Activated naive CD8-positive, alpha-beta T cell treated with anti-CD3 and anti-CD28 coated beads, Interleukin-2, amount 10 ng/mL, durations not matched to agents 7 days and 5 days (primary cell): Measurements from ENCODE around the gene CCL17. TPM values are rescaled to one million over a fixed set of nuclear protein-coding genes. Genes with fewer than 3 reads are reported as not detected.
"Not testable (repeated sequence)": the region's sequence is repeated elsewhere in the genome, so short reads cannot be mapped to it uniquely, and the experiment has no call there.

Experiments
- ATAC-seq: fragments of 150-1000 bp; cut with Tn5 transposase; one replicate; pipeline ENCODE4 v1.10.0; 2021; ENCODE audit warnings: low read depth, moderate library complexity
- POLR2A ChIA-PET: fragments of 350-600 bp; sonication (Branson Sonifier 250); formaldehyde crosslinking; loops from one replicate; lab custom pipeline; 2021; ENCODE audit warnings: antibody characterized with exemption; lab: Charles Lee
- DNase-seq: peaks from one replicate; pipeline ENCODE4 v3.0.0; 2021
- H3K27ac Mint-ChIP-seq: one replicate; pipeline ENCODE4 v1.8.0; 2022; ENCODE audit warnings: mild to moderate bottlenecking, mixed read lengths
- H3K27me3 Mint-ChIP-seq: one replicate; pipeline ENCODE4 v1.8.0; 2022; ENCODE audit warnings: mild to moderate bottlenecking, moderate library complexity, mixed read lengths
- H3K36me3 Mint-ChIP-seq: one replicate; pipeline ENCODE4 v1.8.0; 2021; ENCODE audit warnings: mild to moderate bottlenecking, mixed read lengths
- H3K4me1 Mint-ChIP-seq: one replicate; pipeline ENCODE4 v1.8.0; 2021; ENCODE audit warnings: mixed read lengths
- H3K4me3 Mint-ChIP-seq: one replicate; pipeline ENCODE4 v1.8.0; 2022; ENCODE audit warnings: mild to moderate bottlenecking, moderate library complexity, mixed read lengths
- H3K9me3 Mint-ChIP-seq: one replicate; pipeline ENCODE4 v1.8.0; 2021; ENCODE audit warnings: mixed read lengths
- total RNA-seq, 2 experiments: library from RNA; stranded (reverse); gene quantifications; one replicate each; pipeline ENCODE4 v1.2.3, GENCODE V29; 2021

The CCL17 gene
- total RNA-seq, 2 experiments from 2014 or later: not detected

DNA sequence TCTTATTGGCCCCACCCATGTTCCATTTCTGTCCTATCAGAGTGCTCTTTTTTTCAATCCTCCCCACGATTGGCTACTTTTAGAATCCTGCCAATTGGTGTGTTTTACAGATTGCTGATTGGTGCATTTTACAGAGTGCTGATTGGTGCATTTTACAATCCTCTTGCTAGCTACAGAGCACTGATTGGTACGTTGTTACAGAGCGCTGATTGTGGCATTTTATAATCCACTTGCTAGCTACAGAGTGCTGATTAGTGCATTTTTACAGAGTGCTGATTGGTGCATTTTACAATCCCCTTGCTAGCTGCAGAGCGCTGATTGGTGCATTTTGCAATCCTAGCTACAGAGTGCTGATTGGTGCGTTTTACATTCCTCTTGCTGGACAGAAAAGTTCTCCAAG, 9.5 kb upstream of the CCL17 start:
- DNase-seq (no peak), ATAC-seq (no peak)
- Mint-ChIP-seq H3K9me3 (no peaks in the 10 kb centered on the region), H3K27me3 (peaks cover 11% of the 10 kb centered on the region), H3K4me3 (no peak overlapping the region), H3K4me1 (no peaks in the 10 kb centered on the region), H3K27ac (no peak overlapping the region), H3K36me3 (no peaks in the 10 kb centered on the region)
- POLR2A ChIA-PET: no interaction called here

DNA sequence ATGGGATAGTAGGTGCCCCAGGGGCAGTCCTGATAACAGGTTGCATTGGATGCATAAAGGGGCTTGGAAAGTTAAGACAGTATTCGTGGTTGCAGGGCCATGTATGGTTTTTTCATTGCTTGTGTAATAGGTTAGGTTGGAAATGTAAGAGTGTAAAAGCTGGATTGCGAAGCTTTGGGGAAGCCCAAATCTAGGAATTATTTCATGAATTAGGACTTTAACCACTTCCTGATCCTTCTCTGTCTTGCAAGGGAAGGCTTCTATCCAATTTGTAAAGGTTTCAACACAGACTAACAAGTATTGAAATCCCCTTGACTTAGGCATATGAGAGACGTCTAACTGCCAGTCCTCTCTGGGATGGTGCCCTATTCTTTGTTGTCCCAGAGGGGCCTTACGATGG, 7.8 kb upstream of the CCL17 start:
- POLR2A ChIA-PET: no interaction called here
- no peaks in the 10 kb centered on the region for H3K9me3 Mint-ChIP-seq
- no peak overlapping the region for H3K27ac Mint-ChIP-seq
- DNase-seq (no peak), ATAC-seq (no peak)
- H3K4me3 Mint-ChIP-seq: no peak overlapping the region
- H3K27me3 Mint-ChIP-seq: peaks cover 8% of the 10 kb centered on the region
- H3K4me1 Mint-ChIP-seq: no peaks in the 10 kb centered on the region
- H3K36me3 Mint-ChIP-seq: no peaks in the 10 kb centered on the region

DNA sequence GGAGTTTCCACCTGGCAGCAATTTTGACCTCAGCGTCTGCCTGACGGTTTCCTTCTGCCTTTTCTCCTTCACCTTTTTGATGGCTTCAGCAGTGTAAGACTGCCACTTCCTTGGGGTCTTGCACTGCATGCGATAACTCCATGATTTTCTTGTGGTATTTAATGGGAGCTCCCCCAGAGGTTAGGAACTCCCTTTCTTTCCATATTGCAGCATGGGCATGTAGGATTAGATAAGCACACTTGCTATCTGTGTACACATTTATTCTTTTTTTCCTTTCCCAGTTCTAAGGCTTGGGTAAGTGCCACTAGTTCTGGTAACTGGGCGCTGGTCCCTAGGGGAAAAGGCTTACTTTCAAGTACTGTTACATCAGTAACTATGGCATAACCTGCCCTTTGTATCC, 7.1 kb upstream of the CCL17 start:
- H3K9me3 Mint-ChIP-seq, H3K4me3 Mint-ChIP-seq, H3K4me1 Mint-ChIP-seq, H3K27me3 Mint-ChIP-seq, H3K27ac Mint-ChIP-seq, ATAC-seq, DNase-seq, POLR2A ChIA-PET, H3K36me3 Mint-ChIP-seq: not testable (repeated sequence)

DNA sequence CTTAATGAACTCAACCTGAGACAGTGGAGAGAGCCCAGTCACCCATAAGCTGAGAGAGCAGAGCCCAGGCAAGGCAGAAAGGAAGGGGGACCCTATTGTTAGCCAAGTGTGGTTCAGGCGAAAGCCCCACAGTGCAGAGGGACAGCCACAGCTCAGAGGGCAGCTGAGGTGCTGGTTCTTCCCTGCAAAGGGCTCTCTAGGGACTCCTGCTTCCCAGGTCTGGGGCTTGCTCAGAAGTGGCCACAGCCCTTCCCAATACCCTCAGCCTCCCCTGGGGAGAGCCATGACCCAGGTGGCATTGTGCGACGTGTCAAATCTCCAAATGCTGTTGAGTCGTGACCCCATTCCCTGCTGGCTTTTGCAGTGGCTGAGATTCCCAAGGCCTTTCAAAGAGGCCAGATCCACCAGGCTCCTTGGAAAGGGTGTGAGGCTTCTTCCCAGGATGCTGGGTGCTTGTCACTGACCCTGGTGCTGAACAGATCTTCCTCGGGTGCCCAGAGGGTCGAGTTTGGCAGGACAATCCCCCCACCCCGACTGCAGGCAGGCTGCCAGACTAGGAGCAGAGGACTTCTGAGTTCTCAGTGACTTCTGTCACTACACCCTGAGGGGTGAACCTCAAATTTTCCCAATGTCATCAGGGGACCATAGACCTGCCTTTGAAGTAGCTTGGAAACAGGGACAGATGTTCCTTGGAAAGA, 2.5 kb upstream of the CCL17 start:
- peak; percentile 25 for ATAC-seq
- peaks cover 1% of the 10 kb centered on the region for H3K27me3 Mint-ChIP-seq
- no peak overlapping the region for H3K27ac Mint-ChIP-seq
- POLR2A ChIA-PET: no interaction called here
- H3K36me3 Mint-ChIP-seq: no peaks in the 10 kb centered on the region
- H3K9me3 Mint-ChIP-seq: no peaks in the 10 kb centered on the region
- H3K4me1 Mint-ChIP-seq: no peaks in the 10 kb centered on the region
- no peak overlapping the region for H3K4me3 Mint-ChIP-seq
- no peak for DNase-seq

DNA sequence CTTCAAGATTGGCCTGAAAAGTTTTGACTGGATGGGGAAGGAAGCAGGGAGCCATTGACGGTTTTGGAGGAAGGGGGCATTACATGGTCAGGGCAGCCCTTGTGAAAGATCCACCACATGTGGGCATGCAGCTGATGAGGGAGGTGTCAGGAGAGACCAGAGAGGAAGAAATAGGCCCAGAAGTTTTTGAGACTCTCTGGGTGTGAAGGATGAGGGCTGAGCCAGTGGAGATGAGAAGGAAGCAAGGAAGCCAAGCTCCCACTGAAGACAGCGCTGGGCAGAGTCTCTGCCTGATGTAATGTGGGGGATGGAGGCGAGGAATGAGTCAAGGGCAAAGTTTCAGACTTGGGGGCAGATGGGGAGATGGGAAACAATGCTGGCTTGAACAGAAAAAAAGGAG, 530 bp downstream of the CCL17 start:
- Mint-ChIP-seq H3K36me3 (no peaks in the 10 kb centered on the region), H3K27ac (no peak overlapping the region), H3K4me3 (no peak overlapping the region), H3K27me3 (peaks cover 1% of the 10 kb centered on the region), H3K9me3 (no peaks in the 10 kb centered on the region), H3K4me1 (peaks cover 4% of the 10 kb centered on the region)
- POLR2A ChIA-PET: interaction anchor here (0.9 kb wide), 2 partner anchors 11 to 12 kb away, joined by 3 to 4 read pairs; no protein-coding TSS in a partner anchor
- no peak for ATAC-seq
- DNase-seq: no peak

DNA sequence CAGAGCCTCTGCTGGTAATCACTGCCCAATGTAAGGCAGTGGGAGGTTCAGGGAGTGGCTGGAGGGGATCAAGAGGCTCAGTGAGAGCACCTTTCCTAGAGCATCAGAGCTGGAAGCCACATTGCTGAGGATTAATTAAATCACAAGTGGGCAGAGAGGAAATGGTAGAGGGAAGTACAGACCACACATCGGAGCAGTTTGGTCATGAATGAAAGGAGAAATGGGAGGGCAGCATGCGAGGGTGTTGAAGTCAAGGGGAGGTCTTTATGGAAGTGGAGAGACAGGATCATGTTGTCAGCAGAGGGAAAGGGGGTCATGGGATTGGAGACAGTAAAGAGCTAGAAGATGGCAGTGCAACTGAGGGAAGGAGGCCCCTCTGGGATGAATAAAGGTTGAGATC, 2.3 kb downstream of the CCL17 start:
- Mint-ChIP-seq H3K4me3 (no peak overlapping the region), H3K27me3 (peaks cover 1% of the 10 kb centered on the region), H3K9me3 (no peaks in the 10 kb centered on the region), H3K27ac (no peak overlapping the region), H3K36me3 (no peaks in the 10 kb centered on the region), H3K4me1 (peaks cover 4% of the 10 kb centered on the region)
- ATAC-seq: no peak
- POLR2A ChIA-PET: no interaction called here
- no peak for DNase-seq

DNA sequence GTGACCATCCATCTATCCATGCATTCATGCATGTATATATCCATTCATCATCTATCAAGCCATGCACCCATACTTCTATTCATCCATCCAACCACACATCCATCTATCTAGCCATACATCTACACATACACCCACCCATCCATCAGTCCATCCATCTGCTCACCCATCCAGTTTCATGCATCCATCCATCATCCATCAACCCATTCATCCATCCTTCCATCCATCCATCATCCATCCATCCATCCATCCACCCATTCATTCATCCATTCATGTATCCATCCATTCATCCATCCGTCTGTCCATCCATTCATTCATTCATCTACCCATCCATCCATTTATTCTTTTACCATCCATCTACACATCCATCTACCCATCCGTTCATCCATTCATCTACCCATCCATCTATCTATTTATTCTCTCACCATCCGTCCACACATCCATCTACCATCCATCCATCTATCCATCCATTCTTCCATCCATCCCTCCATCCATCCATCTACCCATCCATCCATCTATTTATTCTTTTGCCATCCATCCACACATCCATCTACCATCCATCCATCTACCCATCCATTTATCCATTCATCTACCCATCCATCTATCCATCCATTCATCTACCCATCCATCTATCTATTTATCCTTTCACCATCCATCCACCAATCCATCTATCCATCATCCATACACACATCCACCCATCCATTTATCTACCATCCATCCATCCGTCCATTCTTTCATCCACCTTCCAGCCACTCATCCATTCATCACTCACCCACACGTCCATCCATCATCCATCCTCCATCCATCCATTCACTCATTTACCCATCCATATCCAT, 3.2 kb downstream of the CCL17 start:
- ATAC-seq (no peak), DNase-seq (no peak)
- H3K4me3 Mint-ChIP-seq: no peak overlapping the region
- H3K27me3 Mint-ChIP-seq: peaks cover 1% of the 10 kb centered on the region
- no peaks in the 10 kb centered on the region for H3K36me3 Mint-ChIP-seq
- no peak overlapping the region for H3K27ac Mint-ChIP-seq
- POLR2A ChIA-PET: no interaction called here
- H3K4me1 Mint-ChIP-seq: peaks cover 4% of the 10 kb centered on the region
- H3K9me3 Mint-ChIP-seq: no peaks in the 10 kb centered on the region

DNA sequence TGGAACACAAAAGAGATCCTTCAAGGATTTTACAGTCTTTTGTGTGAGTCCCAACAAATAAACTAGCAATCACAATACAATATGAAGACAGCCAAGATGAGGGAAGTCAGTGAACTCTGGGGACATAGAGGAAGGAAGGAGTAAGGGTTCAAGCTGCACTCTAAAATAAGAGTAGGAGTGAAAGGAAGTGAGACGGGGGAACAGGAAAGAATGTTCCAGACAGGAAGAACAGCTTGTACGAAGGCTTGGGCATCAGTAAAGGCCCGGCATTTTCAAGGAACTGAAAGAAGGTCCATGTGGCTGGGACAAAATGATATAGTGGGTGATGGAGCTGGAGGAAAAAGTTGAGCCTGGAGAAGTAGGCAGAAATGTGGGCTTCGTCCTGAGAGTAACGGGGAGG, 4.5 kb downstream of the CCL17 start:
- Mint-ChIP-seq H3K9me3 (no peaks in the 10 kb centered on the region), H3K27me3 (no peaks in the 10 kb centered on the region), H3K36me3 (no peaks in the 10 kb centered on the region), H3K27ac (no peak overlapping the region), H3K4me1 (peaks cover 4% of the 10 kb centered on the region), H3K4me3 (no peak overlapping the region)
- no peak for DNase-seq
- POLR2A ChIA-PET: no interaction called here
- ATAC-seq: no peak

DNA sequence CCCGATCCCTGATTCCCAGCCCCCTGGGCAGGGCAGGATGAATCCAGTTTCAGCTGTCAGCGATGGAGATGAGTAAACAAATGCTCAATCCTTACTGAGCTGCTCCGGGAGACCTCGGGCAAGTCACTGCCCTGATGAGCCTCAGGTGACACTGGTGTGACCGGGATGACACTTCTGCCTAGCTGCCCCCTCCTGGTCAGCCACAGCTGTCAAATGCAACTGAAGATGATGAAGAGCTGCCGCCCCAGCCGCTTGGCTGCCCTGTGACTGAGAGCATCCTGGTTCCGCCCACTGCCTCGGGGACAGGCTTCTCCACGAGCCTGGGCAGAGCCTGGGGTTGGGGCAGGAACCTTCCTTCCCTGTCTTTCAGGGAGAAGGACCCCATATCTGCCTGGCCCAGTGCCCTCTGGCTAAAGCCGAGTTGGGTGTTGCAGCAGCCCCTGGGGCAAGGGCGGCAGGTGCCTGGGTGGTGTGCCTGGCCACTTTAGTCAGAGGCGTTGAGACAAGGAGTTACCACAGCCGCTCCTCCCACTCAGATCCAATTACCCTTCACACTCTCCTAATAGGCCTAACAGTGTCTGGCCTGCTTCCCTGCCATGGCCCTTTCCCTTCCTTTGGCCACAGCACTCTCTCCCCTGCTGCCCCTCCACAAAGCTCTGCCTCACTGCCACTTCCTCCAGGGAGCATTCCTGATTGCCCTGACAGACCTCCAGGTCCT, 5.5 kb downstream of the CCL17 start:
- H3K27me3 Mint-ChIP-seq: no peaks in the 10 kb centered on the region
- no peak for ATAC-seq
- H3K27ac Mint-ChIP-seq: no peak overlapping the region
- no peaks in the 10 kb centered on the region for H3K9me3 Mint-ChIP-seq
- H3K36me3 Mint-ChIP-seq: no peaks in the 10 kb centered on the region
- no peak overlapping the region for H3K4me3 Mint-ChIP-seq
- H3K4me1 Mint-ChIP-seq: peaks cover 4% of the 10 kb centered on the region
- no peak for DNase-seq
- POLR2A ChIA-PET: no interaction called here

DNA sequence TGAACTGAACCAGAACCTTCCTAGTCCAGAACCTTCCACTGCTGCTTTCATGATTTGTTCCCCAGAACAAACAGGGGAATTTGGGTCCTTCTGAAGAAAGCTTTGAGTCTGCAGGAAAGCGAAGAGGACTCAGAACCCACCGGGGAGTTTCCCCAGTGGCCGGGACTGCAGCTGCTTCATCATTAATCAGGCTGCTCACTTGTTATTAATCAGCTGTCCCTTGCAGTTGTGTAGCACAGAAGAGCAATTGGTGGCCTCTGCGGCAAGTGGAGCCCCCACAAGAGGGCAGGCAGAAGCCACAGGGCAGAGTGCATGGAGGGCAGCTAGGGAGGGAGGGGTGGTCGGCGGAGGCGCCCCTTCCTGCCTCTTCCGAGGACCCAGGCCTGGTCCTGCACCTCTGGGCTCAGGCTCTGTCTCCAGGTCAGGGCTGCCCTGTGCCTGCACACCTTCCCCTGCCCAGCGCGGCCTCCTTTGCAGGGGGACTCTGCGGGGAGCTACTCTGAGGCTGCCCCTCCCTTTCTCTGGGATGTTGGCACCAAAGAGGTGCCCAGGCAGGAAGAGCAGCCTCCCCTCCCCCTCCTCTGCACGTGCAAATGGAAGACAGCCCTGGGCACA, 6.9 kb downstream of the CCL17 start:
- DNase-seq (no peak), ATAC-seq (no peak)
- Mint-ChIP-seq H3K9me3 (no peaks in the 10 kb centered on the region), H3K27ac (no peak overlapping the region), H3K4me3 (no peak overlapping the region), H3K36me3 (no peaks in the 10 kb centered on the region), H3K27me3 (no peaks in the 10 kb centered on the region), H3K4me1 (peaks cover 4% of the 10 kb centered on the region)
- POLR2A ChIA-PET: no interaction called here

DNA sequence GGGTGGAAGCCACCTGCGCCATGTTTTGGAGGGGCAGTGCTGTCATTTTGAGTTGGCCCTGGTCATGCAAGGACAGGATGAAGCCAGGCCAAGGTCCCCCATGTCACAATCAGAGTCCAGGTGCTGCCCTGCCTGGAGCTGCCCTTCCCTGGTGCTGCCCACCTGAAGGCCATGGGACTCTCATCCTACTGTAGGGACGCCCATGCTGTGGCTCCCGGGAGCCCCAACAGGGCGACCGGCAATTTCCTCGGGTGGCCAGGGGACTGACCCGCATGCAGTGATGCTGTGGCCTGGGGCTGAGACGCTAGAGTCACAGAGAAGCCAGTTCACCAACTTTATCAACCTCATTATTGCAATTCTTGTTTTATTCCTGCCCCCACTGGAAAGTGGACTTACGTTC, 8.0 kb downstream of the CCL17 start:
- POLR2A ChIA-PET: no interaction called here
- no peaks in the 10 kb centered on the region for H3K36me3 Mint-ChIP-seq
- H3K9me3 Mint-ChIP-seq: no peaks in the 10 kb centered on the region
- H3K27ac Mint-ChIP-seq: no peak overlapping the region
- ATAC-seq (no peak), DNase-seq (no peak)
- H3K4me3 Mint-ChIP-seq: no peak overlapping the region
- peaks cover 8% of the 10 kb centered on the region for H3K4me1 Mint-ChIP-seq
- no peaks in the 10 kb centered on the region for H3K27me3 Mint-ChIP-seq

DNA sequence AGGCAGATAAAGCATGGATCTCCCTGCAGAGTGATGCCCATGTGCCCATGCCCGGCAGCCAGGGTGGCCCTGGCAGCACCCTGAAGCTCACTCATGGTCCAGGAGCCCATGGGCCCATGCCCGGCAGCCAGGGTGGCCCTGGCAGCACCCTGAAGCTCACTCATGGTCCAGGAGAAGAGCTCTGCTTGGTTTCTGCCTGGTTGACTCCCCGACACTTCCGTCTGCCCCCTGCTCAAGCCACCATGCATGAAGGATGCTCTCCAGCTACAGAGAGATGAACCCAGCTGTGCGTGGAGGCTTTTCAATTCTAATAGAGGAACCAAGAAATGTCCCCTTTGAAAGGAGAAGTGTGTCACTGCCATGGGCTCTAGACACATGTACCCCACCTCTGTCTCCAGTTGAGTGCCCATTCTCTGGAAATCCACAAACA, 8.7 kb downstream of the CCL17 start:
- H3K9me3 Mint-ChIP-seq: no peaks in the 10 kb centered on the region
- ATAC-seq: no peak
- no peak overlapping the region for H3K4me3 Mint-ChIP-seq
- no peak for DNase-seq
- H3K4me1 Mint-ChIP-seq: peaks cover 11% of the 10 kb centered on the region
- H3K27ac Mint-ChIP-seq: no peak overlapping the region
- H3K36me3 Mint-ChIP-seq: no peaks in the 10 kb centered on the region
- POLR2A ChIA-PET: interaction anchor here (0.6 kb wide), 1 partner anchor 81 kb away, joined by 3 read pairs; no protein-coding TSS in a partner anchor
- H3K27me3 Mint-ChIP-seq: no peaks in the 10 kb centered on the region

DNA sequence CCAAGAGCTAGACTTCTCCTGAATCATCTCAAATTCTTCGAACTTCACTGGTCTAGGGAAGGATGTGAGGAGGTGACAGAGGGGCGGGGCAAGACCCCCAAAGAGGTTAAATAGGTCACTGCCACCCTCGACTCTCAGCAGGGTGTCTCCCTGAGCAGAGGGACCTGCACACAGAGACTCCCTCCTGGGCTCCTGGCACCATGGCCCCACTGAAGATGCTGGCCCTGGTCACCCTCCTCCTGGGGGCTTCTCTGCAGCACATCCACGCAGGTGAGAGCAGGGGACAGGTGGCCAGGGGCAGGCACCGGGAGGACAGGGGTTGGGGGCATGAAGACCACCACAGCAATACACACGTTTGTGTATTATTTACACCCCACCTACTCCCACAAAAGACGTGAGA, 9.2 kb downstream of the CCL17 start:
- no peaks in the 10 kb centered on the region for H3K36me3 Mint-ChIP-seq
- no peak overlapping the region for H3K4me3 Mint-ChIP-seq
- H3K27me3 Mint-ChIP-seq: no peaks in the 10 kb centered on the region
- H3K27ac Mint-ChIP-seq: no peak overlapping the region
- H3K9me3 Mint-ChIP-seq: no peaks in the 10 kb centered on the region
- POLR2A ChIA-PET: no interaction called here
- DNase-seq (no peak), ATAC-seq (no peak)
- peaks cover 13% of the 10 kb centered on the region for H3K4me1 Mint-ChIP-seq
